ENCODE measurements around the gene NOXA1.

NOXA1 gene

DNA sequence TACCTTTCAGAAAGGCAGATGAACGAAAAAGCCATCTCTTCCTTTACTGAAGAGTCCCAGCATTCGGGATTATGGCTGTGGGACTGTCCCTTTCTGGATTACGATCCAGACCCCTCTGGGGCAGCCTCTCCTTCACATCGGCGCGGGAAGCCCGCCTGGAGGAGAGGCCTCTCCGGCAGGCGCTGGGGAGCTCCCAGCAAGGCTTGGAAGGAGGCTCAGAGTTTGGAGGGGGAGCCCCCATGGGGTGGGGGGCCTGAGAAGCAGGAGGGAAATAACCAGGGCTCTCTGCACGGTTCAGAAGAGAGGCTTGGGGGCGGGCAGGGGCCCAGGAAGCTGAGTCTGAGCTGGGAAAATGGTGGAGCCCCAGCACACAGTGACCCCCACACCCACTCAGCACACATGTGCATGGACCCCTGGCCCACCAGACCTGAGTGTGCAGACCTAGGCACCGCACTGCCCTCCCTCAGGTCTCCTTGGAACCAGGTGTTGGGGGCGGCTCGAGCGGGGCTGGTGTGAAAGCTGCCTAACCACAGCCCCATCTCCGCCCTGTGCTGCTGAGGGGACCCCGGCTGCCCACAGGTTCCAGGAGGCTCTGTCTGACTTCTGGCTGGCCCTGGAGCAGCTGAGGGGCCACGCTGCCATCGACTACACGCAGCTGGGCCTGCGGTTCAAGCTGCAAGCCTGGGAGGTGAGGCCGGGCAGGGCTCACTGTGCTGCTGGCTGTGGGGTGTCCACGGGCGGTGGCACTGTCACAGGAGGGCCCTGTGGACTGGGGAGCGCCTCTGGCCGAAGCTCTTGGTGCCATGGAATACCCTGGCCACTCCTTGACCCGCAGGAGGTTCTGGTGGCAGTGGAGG, 4.5 kb downstream of the NOXA1 start:
- DNase-seq = no peak

DNA sequence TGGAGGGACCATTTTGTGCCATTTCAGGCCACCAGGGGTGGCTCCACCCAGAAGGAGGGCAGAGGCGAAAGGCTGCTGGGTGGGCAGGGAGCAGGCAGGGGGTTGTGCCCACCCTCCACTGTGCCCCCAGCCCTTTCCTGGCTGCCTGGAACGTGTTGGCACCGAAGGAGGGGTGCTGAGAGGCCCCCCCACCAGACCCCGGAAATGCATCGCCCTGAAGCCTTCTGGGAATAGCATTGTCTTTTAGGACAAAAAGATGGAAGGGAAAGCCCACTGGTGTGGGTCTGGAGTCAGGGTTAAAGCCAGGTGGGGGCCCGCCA, 5.1 kb downstream of the NOXA1 start:
- DNase-seq = no peak

- DNase-seq = no peak
Measured at GRCh38 chr9:137428841-137429545, 5.8 kb downstream of the NOXA1 start.

DNA sequence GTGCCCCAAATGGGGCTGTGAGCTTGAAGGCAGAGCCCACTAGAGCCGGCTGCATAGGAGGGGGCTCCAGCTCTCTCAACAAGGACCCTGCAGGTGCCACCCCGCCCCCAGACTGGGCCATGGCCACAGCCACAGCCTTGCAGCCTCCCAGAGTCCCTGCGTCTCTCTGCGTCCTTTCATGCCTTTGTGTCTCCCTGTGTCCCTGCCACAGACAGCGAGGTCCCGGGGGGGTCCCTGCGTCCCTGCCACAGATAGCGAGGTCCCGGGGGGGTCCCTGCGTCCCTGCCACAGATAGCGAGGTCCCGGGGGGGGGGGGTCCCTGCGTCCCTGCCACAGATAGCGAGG, 6.3 kb downstream of the NOXA1 start:
- no peak for DNase-seq

- DNase-seq = no peak
Measured at GRCh38 chr9:137429974-137430722, 7.0 kb downstream of the NOXA1 start.

GRCh38 chr9:137430723-137431415, 7.7 kb downstream of the NOXA1 start:
- DNase-seq = no peak

DNA sequence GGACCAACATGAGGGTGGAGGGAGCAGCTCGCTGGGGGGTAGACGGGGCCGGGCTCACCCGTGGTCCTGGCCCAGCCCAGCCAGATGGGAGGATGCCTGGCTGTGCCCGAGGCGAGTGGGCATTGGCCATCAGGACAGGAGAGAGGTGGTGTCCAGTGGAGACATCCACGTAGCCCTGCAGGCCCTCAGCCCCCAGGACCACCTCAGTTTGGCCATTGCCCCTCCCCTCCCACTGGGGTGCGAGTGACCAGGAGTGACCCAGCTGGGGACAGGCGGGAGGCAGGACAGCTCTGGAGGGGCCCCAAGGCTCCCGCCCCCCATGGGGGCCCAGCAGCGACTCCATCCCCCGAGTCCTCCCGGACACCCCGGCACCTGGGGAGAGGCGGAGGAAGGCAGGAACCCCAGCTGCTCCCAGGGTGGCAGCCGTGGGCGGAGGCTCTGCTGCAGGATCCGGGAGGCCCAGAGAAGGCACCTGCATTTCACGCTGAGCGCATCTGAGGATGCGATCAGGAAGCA, 8.3 kb downstream of the NOXA1 start:
- DNase-seq = no peak

DNA sequence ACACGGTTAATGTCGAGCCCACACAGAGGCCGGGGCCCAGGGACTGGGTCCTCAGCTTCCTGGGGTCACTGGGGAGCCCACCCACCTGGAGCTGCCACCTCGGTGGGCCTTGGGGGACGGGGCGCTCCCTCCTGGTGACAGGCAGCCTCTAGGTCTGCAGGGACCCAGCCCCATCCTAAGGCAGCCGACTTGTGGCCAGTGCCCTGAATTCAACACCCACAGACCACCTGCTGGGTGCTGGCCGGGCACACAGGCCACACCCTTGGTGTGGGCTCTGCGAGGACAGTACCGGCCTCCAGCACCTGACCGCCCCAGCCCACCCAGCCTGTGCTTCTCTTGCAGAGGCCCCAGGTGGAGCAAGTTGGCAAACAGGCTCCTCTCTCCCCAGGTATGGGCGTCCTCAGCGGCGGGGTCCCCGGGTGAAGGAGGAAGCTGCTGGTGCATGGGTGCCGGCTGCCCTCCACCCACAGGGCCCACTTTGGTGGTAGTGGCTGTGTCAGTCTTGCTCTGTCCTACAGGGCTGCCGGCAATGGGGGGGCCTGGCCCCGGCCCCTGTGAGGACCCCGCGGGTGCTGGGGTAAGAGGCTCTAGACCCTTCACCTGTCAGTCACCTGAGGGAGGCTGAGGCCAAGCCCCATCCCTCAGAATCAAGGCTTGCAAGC, 9.6 kb downstream of the NOXA1 start:
- no peak for DNase-seq

- no peak for DNase-seq
Measured at GRCh38 chr9:137433349-137433915, 10.2 kb downstream of the NOXA1 start.

- DNase-seq = no peak
Measured at GRCh38 chr9:137433916-137434431, 10.8 kb downstream of the NOXA1 start.

- no peak for DNase-seq
Measured at GRCh38 chr9:137434498-137435380, 11.5 kb downstream of the NOXA1 start.

- no peak for DNase-seq
Measured at GRCh38 chr9:137435381-137435891, 12.2 kb downstream of the NOXA1 start.

DNA sequence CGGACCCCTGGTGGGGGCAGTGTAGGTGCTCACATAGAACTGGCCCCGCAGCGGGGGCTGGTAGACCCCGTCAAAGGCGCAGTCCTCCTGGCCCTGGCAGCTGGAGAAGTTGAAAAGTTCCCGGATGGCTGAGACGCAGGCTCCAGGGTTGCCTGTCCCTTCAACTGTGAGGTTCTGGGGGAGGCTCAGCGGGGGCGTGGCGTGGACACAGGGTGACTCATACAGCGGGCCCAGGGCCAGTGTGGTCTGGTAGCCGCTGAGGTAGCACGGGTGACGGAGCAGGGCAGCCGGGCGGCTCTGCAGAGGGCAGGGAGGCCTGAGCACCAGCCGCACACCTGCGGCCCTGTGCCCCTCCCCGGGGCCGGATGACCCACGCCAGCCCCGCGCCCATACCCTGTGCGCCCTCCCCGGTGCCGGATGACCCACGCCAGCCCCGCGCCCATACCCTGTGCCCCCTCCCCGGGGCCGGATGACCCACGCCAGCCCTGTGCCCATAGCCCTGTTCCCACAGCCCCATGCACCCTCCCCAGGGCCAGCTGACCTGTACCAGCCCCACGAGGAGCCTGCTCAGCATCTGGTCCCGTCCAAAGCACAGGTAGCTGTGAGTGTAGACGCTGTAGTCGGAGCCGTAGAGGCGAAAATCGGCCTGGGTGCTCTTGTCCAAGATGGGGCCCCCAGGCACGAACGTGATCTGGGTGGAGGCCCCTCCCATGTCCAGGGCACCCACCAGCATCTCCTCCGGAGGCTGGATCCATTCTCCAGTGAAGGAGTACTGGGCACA, 13.0 kb downstream of the NOXA1 start:
- no peak for DNase-seq

GRCh38 chr9:137436761-137437600, 13.8 kb downstream of the NOXA1 start:
- no peak for DNase-seq

- DNase-seq = no peak
Measured at GRCh38 chr9:137437691-137438590, 14.7 kb downstream of the NOXA1 start.

DNA sequence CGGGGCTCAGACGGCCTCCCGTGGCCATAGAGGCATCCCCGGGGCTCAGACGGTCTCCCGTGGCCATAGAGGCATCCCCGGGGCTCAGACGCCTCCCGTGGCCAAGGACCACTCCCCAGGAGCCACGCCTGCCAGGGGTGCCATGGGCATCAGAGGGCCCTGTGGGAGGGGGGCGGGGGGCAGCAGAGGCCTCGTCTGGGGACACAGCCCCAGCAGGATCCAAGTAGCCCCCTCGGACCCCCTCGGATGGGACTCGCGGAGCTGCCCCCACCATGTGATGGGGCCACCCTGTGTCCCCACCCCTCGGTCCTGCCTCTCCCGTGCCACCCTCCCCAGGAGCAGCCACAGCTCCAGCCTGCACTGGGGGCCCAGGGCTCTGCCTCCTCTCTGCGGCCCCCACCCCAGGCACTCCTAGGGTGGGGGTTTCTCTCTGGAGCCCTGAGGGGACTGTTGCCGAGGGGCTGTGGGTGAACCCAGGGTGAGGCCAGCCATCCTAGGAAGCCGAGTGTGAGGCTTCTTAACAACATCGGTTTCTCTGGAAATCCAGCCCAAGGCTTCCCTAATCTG, 15.5 kb downstream of the NOXA1 start:
- no peak for DNase-seq

DNA sequence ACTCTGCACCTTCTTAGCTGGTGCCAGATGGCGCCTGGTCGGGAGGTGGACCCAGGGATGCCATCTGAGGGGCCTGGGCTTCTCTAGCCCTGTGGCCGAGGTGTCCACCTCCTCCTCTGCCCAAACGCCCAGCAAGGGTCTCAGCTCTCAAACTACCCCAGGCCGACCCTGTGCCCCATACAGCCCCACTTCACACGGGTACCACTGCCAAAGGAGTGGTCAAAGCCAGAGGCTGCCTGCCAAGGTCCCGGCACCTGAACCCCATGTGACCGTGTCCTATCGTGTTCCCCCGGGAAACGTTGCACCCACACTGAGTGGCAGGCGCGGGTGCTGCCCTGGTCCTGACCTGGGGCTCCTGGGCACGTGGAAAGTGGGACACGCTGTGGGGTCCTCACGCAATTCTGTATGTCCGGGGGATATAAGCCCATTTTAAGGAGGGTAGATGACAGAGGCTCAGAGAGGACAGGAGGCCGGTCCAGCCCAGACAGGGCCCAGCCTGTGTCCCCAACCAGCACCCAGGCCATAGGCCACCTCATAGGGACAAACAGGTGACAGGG, 16.0 kb downstream of the NOXA1 start:
- no peak for DNase-seq
